A549 (cell line): ENCODE measurements around the gene TDRD9. TPM values are rescaled to one million over a fixed set of nuclear protein-coding genes. Genes with fewer than 3 reads are reported as not detected.
A peak's percentile ranks its signal among the peaks of the same experiment; 100 is the strongest.

Experiments
- ATAC-seq, 2 experiments: fragments of 200-7000 bp in 1 of 2; fragments of >200 bp in 1 of 2; cut with Nextera tagmentation in 1 of 2; cut with Tn5 transposase in 1 of 2; 3 replicates each; pipeline versions ENCODE4 v1.8.0 to v1.9.1; 2018 to 2020; ENCODE audit warnings: mild to moderate bottlenecking in 1 of 2, moderate library complexity in 1 of 2
- CTCF ChIA-PET: fragments of 300-600 bp; sonication (Branson Sonifier 250); formaldehyde crosslinking; extraction: SDS; loops from one replicate; lab custom pipeline; 2021; ENCODE audit warnings: antibody characterized with exemption, inconsistent platforms; lab: Yijun Ruan, JAX
- POLR2A ChIA-PET: fragments of 350-600 bp; formaldehyde crosslinking; extraction: SDS; loops from one replicate; lab custom pipeline; 2021; ENCODE audit warnings: antibody characterized with exemption, inconsistent platforms; lab: Yijun Ruan, JAX
- DNase-seq, 2 experiments: peaks; one replicate each; pipeline versions ENCODE4 v3.0.0 to v3.0.0-alpha.2; 2011 to 2016; ENCODE audit warnings: low read depth in 1 of 2, low spot score in 1 of 2
- FAIRE-seq: peaks from 2 replicates; lab custom pipeline; 2011; peaks lifted over from hg19 to GRCh38; lab: Jason Lieb, UNC
- H3K27ac ChIP-seq, 2 experiments: fragments of >200 bp; sonication (Bioruptor Twin); formaldehyde crosslinking; 3 replicates each; pipeline ENCODE4 v1.5.1; 2016 to 2017
- H3K4me1 ChIP-seq: fragments of >200 bp; sonication (Bioruptor Twin); formaldehyde crosslinking; 3 replicates; pipeline ENCODE4 v1.6.1; 2016
- H3K4me2 ChIP-seq: fragments of >200 bp; sonication (Bioruptor Twin); formaldehyde crosslinking; 3 replicates; pipeline ENCODE4 v1.6.1; 2016
- H3K4me3 ChIP-seq: fragments of >200 bp; sonication (Bioruptor Twin); formaldehyde crosslinking; 3 replicates; pipeline ENCODE4 v1.5.1; 2016
- H3K9me3 ChIP-seq: fragments of >200 bp; sonication (Bioruptor Twin); formaldehyde crosslinking; 3 replicates; pipeline ENCODE4 v1.6.1; 2016
- BCL3 ChIP-seq: fragments of >200 bp; sonication (Bioruptor Twin); formaldehyde crosslinking; IDR thresholded peaks from 3 replicates; pipeline ENCODE4 v1.6.1; 2016
- CBX8 ChIP-seq: fragments of 200-600 bp; sonication (generic); IDR thresholded peaks from 2 replicates; pipeline ENCODE4 v1.6.1; 2016
- CEBPB ChIP-seq, 2 experiments: fragments of >200 bp in 1 of 2; sonication (Bioruptor Twin) in 1 of 2; formaldehyde crosslinking in 1 of 2; IDR thresholded peaks; 2 replicates each; pipeline ENCODE4 v1.6.1; 2012 to 2016
- CHD2 ChIP-seq: fragments of 150-350 bp; IDR thresholded peaks from 2 replicates; pipeline ENCODE4 v1.6.1; 2014; ENCODE audit warnings: low read length; ENCODE audit not compliant: partially characterized antibody
- EP300 ChIP-seq, 2 experiments: fragments of >200 bp; sonication (Bioruptor Twin); formaldehyde crosslinking; IDR thresholded peaks; 2 replicates in 1 of 2; 3 replicates in 1 of 2; pipeline ENCODE4 v1.6.1; 2016 to 2017
- FOSL2 ChIP-seq, 2 experiments: fragments of 450-650 bp in 1 of 2; fragments of >200 bp in 1 of 2; sonication (Bioruptor Twin) in 1 of 2; formaldehyde crosslinking; IDR thresholded peaks; 2 replicates each; pipeline versions ENCODE4 v1.5.0 to v1.6.1; 2016 to 2020; ENCODE audit warnings: mild to moderate bottlenecking in 1 of 2, moderate library complexity in 1 of 2
- FOXS1 ChIP-seq: fragments of 250-450 bp; sonication (Bioruptor Pico); IDR thresholded peaks from 2 replicates; pipeline ENCODE4 v1.5.0; 2020; ENCODE audit warnings: mild to moderate bottlenecking, moderate library complexity
- GATA3 ChIP-seq: IDR thresholded peaks from 2 replicates; pipeline ENCODE4 v1.6.1; 2012; ENCODE audit warnings: borderline replicate concordance
- HDAC2 ChIP-seq: fragments of 200-600 bp; sonication (generic); IDR thresholded peaks from 2 replicates; pipeline ENCODE4 v1.6.1; 2016
- HEYL ChIP-seq: fragments of 250-450 bp; sonication (Bioruptor Pico); IDR thresholded peaks from 2 replicates; pipeline ENCODE4 v1.8.0; 2021; ENCODE audit warnings: mild to moderate bottlenecking, moderate library complexity
- HOXB13 ChIP-seq: fragments of 250-450 bp; sonication (Bioruptor Pico); IDR thresholded peaks from 2 replicates; pipeline ENCODE4 v1.5.0; 2020; ENCODE audit warnings: low read depth, mild to moderate bottlenecking, moderate library complexity
- JUN ChIP-seq, 2 experiments: fragments of >200 bp; sonication (Bioruptor Twin); formaldehyde crosslinking; IDR thresholded peaks; 2 replicates in 1 of 2; 3 replicates in 1 of 2; pipeline ENCODE4 v1.6.1; 2016 to 2017
- MAX ChIP-seq: IDR thresholded peaks from 2 replicates; pipeline ENCODE4 v1.6.1; 2012
- MAZ ChIP-seq: fragments of 150-350 bp; IDR thresholded peaks from 2 replicates; pipeline ENCODE4 v1.6.1; 2014; ENCODE audit warnings: antibody characterized with exemption, low read depth, low read length, borderline replicate concordance
- MYC ChIP-seq: IDR thresholded peaks from 2 replicates; pipeline ENCODE4 v1.6.1; 2012; ENCODE audit warnings: mild to moderate bottlenecking, inconsistent platforms, low read length, improper control_type of control experiment, borderline replicate concordance
- NR3C1 ChIP-seq: fragments of >200 bp; sonication (Bioruptor Twin); formaldehyde crosslinking; IDR thresholded peaks from 3 replicates; pipeline ENCODE4 v1.6.1; 2017
- POLR2A ChIP-seq: IDR thresholded peaks from 2 replicates; pipeline ENCODE4 v1.6.1; 2012; ENCODE audit warnings: mild to moderate bottlenecking, low read length
- POLR2AphosphoS2 ChIP-seq: conservative IDR thresholded peaks from 2 replicates; pipeline ENCODE4 v1.6.1; 2012; ENCODE audit warnings: low read length, improper control_type of control experiment, inconsistent platforms
- RAD21 ChIP-seq, 2 experiments: fragments of >200 bp in 1 of 2; sonication (Bioruptor Twin) in 1 of 2; formaldehyde crosslinking in 1 of 2; IDR thresholded peaks in 1 of 2; conservative IDR thresholded peaks in 1 of 2; 2 replicates in 1 of 2; 3 replicates in 1 of 2; pipeline ENCODE4 v1.6.1; 2012 to 2018; ENCODE audit warnings: inconsistent platforms in 1 of 2
- RCOR1 ChIP-seq: fragments of 150-350 bp; IDR thresholded peaks from 2 replicates; pipeline ENCODE4 v1.6.1; 2014; ENCODE audit warnings: antibody characterized with exemption, low read length, low read depth
- SMC3 ChIP-seq: fragments of >200 bp; sonication (Bioruptor Twin); formaldehyde crosslinking; IDR thresholded peaks from 3 replicates; pipeline ENCODE4 v1.6.1; 2018; ENCODE audit warnings: inconsistent platforms
- TFCP2L1 ChIP-seq: fragments of 250-450 bp; sonication (Bioruptor Pico); IDR thresholded peaks from 2 replicates; pipeline ENCODE4 v1.5.0; 2021; ENCODE audit warnings: mild to moderate bottlenecking
- ZC3H11A ChIP-seq: fragments of 450-650 bp; IDR thresholded peaks from 2 replicates; pipeline ENCODE4 v1.6.1; 2014; ENCODE audit warnings: antibody characterized with exemption, mild to moderate bottlenecking
- ZFP36 ChIP-seq: fragments of 450-650 bp; IDR thresholded peaks from 2 replicates; pipeline ENCODE4 v1.6.1; 2014; ENCODE audit warnings: borderline replicate concordance; ENCODE audit not compliant: partially characterized antibody
- ZNF302 ChIP-seq: fragments of 250-450 bp; sonication (Bioruptor Pico); IDR thresholded peaks from 2 replicates; pipeline ENCODE4 v1.9.0; 2021; ENCODE audit warnings: inconsistent platforms, mild to moderate bottlenecking, moderate library complexity
- WGBS: methylation state at CpG from one replicate; pipeline ENCODE4 v1.1.6; 2017; ENCODE audit errors: missing lambda C conversion rate; 5-methylcytosine and 5-hydroxymethylcytosine counted together
- polyA plus RNA-seq, 4 experiments: library from polyadenylated mRNA; depleted of rRNA in 3 of 4; stranded (reverse); fragments of >200 nt; fragmentation: RNase III in 1 of 4; extraction: RNeasy Plus Mini Kit Qiagen cat#74134 plus additional on column Dnase treatment in 1 of 4; gene quantifications; 2 replicates in 3 of 4; 3 replicates in 1 of 4; pipeline ENCODE4 v1.2.3, GENCODE V29; 2011 to 2017
- TF ChIP-seq, protein P1 (sequence below): IDR thresholded peaks from 2 replicates; pipeline ENCODE4 v1.6.1; 2012; ENCODE audit warnings: low read depth, borderline replicate concordance
- TF ChIP-seq, protein P2 (sequence below): fragments of >200 bp; sonication (Bioruptor Twin); formaldehyde crosslinking; IDR thresholded peaks from 3 replicates; pipeline ENCODE4 v1.5.1; 2016

The TDRD9 gene
- polyA plus RNA-seq, 2 of the 4 experiments (the other 2 are of a cell fraction) = 0.04 TPM; not detected in 1

- Histone ChIP-seq H3K4me2 (no peak overlapping the region), H3K9me3 (no peaks in the 10 kb centered on the region), H3K4me1 (peaks cover 10% of the 10 kb centered on the region; the same call in 2 of the 3 replicates), H3K4me3 (no peak overlapping the region), H3K27ac (no peak overlapping the region)
- no peak for DNase-seq
- ChIA-PET POLR2A (no interaction called here), CTCF (interaction anchor here (1.0 kb wide), 1 partner anchor 373 kb away, joined by 4 read pairs; no protein-coding TSS in a partner anchor)
- FAIRE-seq = no peak
- no peak for ATAC-seq
- 51% methylated on average over 8 of the region's 8 CpGs for WGBS
- TF ChIP-seq EP300 (IDR thresholded peaks at IDR 0.05) = no peak
- no peak for TF ChIP-seq POLR2AphosphoS2
- TF ChIP-seq, protein P1, sequence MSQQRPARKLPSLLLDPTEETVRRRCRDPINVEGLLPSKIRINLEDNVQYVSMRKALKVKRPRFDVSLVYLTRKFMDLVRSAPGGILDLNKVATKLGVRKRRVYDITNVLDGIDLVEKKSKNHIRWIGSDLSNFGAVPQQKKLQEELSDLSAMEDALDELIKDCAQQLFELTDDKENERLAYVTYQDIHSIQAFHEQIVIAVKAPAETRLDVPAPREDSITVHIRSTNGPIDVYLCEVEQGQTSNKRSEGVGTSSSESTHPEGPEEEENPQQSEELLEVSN = no peak
- TF ChIP-seq FOXS1 (CRISPR knock-in tag) = no peak
- no peak for TF ChIP-seq ZFP36
- TF ChIP-seq CEBPB (IDR thresholded peaks at IDR 0.05) = no peak
- TF ChIP-seq NR3C1 = no peak
- TF ChIP-seq HDAC2 = no peak
Observed at GRCh38 chr14:103997391-103997790, 69.1 kb downstream of the TDRD9 start.

DNA sequence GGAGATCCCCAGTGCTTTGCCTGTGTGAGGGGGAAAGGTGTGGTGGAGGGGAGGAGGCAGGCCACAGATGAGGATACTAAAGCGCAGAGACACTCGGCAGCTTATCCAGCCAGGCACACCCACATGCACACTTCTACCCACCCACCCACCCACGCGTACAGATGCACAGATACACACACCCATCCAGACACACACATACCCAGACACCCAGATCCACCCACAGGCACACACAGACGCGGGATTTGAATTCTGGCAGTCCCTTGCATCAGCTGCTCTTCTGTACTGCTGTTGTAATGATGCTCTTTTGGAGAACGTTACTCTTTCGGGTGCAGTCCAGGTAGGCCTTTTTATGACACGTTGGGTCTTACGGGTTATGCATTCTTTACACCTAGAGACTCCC lies 69.8 kb downstream of the TDRD9 start:
- Histone ChIP-seq H3K9me3 (no peaks in the 10 kb centered on the region), H3K4me3 (no peak overlapping the region), H3K4me1 (peaks cover 10% of the 10 kb centered on the region; the same call in 2 of the 3 replicates), H3K27ac (no peak overlapping the region), H3K4me2 (no peak overlapping the region)
- WGBS = 79% methylated on average over 10 of the region's 10 CpGs
- TF ChIP-seq POLR2A (no peak), MYC (no peak), RAD21 (conservative IDR thresholded peaks at IDR 0.05 in 1 of 2, IDR thresholded peaks at IDR 0.05 in 1 of 2) (no peak), ZC3H11A (no peak), CHD2 (no peak), FOSL2 (IDR thresholded peaks at IDR 0.05) (no peak), FOSL2 (CRISPR knock-in tag; IDR thresholded peaks at IDR 0.05) (no peak)
- FAIRE-seq (no peak), ATAC-seq (peak in 1 of 2 experiments; percentile 18; a peak in 1 of 6 replicates), DNase-seq (no peak)
- ChIA-PET POLR2A (no interaction called here), CTCF (no interaction called here)

GRCh38 chr14:103999795-104000440 lies 71.7 kb downstream of the TDRD9 start:
- ChIA-PET POLR2A (no interaction called here), CTCF (interaction anchor here (0.7 kb wide), 1 partner anchor 49 kb away, joined by 3 read pairs; no protein-coding TSS in a partner anchor)
- H3K4me3 ChIP-seq = no peak overlapping the region
- DNase-seq = no peak
- no peak for FAIRE-seq
- no peak overlapping the region for H3K27ac ChIP-seq
- peaks cover 2% of the 10 kb centered on the region; the same call in 2 of the 3 replicates for H3K4me1 ChIP-seq
- 64% methylated on average over 7 of the region's 7 CpGs for WGBS
- H3K9me3 ChIP-seq = no peaks in the 10 kb centered on the region
- no peak for ATAC-seq
- no peak overlapping the region for H3K4me2 ChIP-seq
- no peak for TF ChIP-seq JUN (IDR thresholded peaks at IDR 0.05)
- no peak for TF ChIP-seq HDAC2
- TF ChIP-seq MAZ = no peak
- TF ChIP-seq MYC = no peak
- no peak for TF ChIP-seq CBX8
- no peak for TF ChIP-seq BCL3
- no peak for TF ChIP-seq TFCP2L1 (CRISPR knock-in tag)
- TF ChIP-seq CEBPB (IDR thresholded peaks at IDR 0.05) = no peak
- TF ChIP-seq RAD21 (conservative IDR thresholded peaks at IDR 0.05 in 1 of 2, IDR thresholded peaks at IDR 0.05 in 1 of 2) = no peak
- no peak for TF ChIP-seq HOXB13
- TF ChIP-seq HEYL = no peak
- TF ChIP-seq, protein P2, sequence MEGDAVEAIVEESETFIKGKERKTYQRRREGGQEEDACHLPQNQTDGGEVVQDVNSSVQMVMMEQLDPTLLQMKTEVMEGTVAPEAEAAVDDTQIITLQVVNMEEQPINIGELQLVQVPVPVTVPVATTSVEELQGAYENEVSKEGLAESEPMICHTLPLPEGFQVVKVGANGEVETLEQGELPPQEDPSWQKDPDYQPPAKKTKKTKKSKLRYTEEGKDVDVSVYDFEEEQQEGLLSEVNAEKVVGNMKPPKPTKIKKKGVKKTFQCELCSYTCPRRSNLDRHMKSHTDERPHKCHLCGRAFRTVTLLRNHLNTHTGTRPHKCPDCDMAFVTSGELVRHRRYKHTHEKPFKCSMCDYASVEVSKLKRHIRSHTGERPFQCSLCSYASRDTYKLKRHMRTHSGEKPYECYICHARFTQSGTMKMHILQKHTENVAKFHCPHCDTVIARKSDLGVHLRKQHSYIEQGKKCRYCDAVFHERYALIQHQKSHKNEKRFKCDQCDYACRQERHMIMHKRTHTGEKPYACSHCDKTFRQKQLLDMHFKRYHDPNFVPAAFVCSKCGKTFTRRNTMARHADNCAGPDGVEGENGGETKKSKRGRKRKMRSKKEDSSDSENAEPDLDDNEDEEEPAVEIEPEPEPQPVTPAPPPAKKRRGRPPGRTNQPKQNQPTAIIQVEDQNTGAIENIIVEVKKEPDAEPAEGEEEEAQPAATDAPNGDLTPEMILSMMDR = no peak
- no peak for TF ChIP-seq RCOR1
- no peak for TF ChIP-seq ZNF302
- TF ChIP-seq MAX = no peak
- no peak for TF ChIP-seq GATA3
- no peak for TF ChIP-seq SMC3
- TF ChIP-seq, all 56 proteins: peak for 0
